Natural killer cell (primary cell): Measurements from ENCODE around the gene POU4F3. TPM values are rescaled to one million over a fixed set of nuclear protein-coding genes. Genes with fewer than 3 reads are reported as not detected.

Source experiments
- ATAC-seq, 3 donors: fragments of 150-1000 bp in 2 of 3; fragments of 200-7000 bp in 1 of 3; cut with Tn5 transposase; 1 replicate in 1 of 3; 2 replicates in 2 of 3; pipeline ENCODE4 v1.10.0; 2021; ENCODE audit warnings: mild to moderate bottlenecking in 2 of 3, moderate library complexity in 2 of 3
- DNase-seq, 2 donors: peaks; one replicate each; pipeline versions ENCODE4 v3.0.0 to v3.0.0-alpha.2; 2013 to 2021; ENCODE audit warnings: mixed read lengths in 1 of 2
- H3K27ac ChIP-seq: one replicate; pipeline ENCODE4 v1.5.1; 2013; ENCODE audit warnings: mild to moderate bottlenecking, low read length
- H3K27me3 ChIP-seq: one replicate; pipeline ENCODE4 v1.6.1; 2013; ENCODE audit warnings: low read length; ENCODE audit not compliant: control insufficient read depth, insufficient read depth
- H3K36me3 ChIP-seq: one replicate; pipeline ENCODE4 v1.6.1; 2013; ENCODE audit warnings: low read length; ENCODE audit not compliant: control insufficient read depth, insufficient read depth
- H3K4me1 ChIP-seq: one replicate; pipeline ENCODE4 v1.6.1; 2013; ENCODE audit warnings: low read length; ENCODE audit not compliant: control insufficient read depth, insufficient read depth
- H3K4me3 ChIP-seq: one replicate; pipeline ENCODE4 v1.5.1; 2013; ENCODE audit warnings: low read length
- H3K9me3 ChIP-seq: one replicate; pipeline ENCODE4 v1.6.1; 2013; ENCODE audit warnings: low read length; ENCODE audit not compliant: control insufficient read depth, insufficient read depth
- H3K27ac Mint-ChIP-seq, 2 donors: one replicate each; pipeline ENCODE4 v1.8.0; 2022; ENCODE audit warnings: mild to moderate bottlenecking in 2 of 2, mixed read lengths in 2 of 2, moderate library complexity in 1 of 2
- H3K27me3 Mint-ChIP-seq, 2 donors: one replicate each; pipeline ENCODE4 v1.8.0; 2022; ENCODE audit warnings: low read depth in 2 of 2, mixed read lengths in 2 of 2
- H3K36me3 Mint-ChIP-seq: one replicate; pipeline ENCODE4 v1.8.0; 2022; ENCODE audit warnings: mixed read lengths
- H3K4me1 Mint-ChIP-seq, 2 donors: one replicate each; pipeline ENCODE4 v1.8.0; 2022; ENCODE audit warnings: mixed read lengths in 2 of 2
- H3K4me3 Mint-ChIP-seq: one replicate; pipeline ENCODE4 v1.8.0; 2022; ENCODE audit warnings: mild to moderate bottlenecking, moderate library complexity, mixed read lengths
- H3K9me3 Mint-ChIP-seq, 2 donors: one replicate each; pipeline ENCODE4 v1.8.0; 2022; ENCODE audit warnings: mixed read lengths in 2 of 2
- WGBS: methylation state at CpG from one replicate; pipeline ENCODE4 v1.1.7; 2013; ENCODE audit warnings: missing lambda C conversion rate; ENCODE audit not compliant: insufficient coverage; 5-methylcytosine and 5-hydroxymethylcytosine counted together
- intact Hi-C: fragments of 100-400 bp; cut with micrococcal nuclease; formaldehyde crosslinking; loops from one replicate; pipeline ENCODE4 v1.14.2; 2022
- total RNA-seq, 4 donors: library from RNA; stranded (reverse); fragments of 120-200 nt in 1 of 4; gene quantifications; one replicate each; pipeline versions ENCODE4 v1.2.3 to v1.2.4, GENCODE V29; 2013 to 2022
- TF ChIP-seq, protein P1 (sequence below): fragments of 200-600 bp; IDR thresholded peaks from one replicate; pipeline ENCODE4 v1.8.0; 2022; ENCODE audit warnings: antibody characterized with exemption

Gene POU4F3
- total RNA-seq, 3 donors from 2014 or later (not counting 1 experiment from before 2014, with no cell fraction given): 0.16 TPM; not detected in 2

DNA sequence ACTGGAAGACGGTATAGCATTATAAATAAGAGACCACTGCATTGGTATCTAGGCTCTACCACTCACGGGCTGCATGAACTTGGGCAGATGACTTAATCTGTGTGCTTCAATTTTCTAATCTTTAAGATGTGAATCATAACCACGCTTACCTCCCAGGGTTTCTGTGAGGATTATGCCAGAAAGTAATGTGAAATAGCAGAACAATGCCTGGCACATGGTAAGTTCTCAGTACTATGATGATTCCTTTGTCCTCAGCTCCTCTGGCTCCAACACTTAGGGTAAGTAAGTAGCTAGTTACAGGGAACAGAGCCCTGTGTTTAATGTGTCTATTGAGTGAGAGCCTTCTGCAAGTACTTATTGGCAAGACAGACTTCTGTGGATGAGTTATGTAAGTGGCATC lies 31.1 kb downstream of the POU4F3 start:
- no peak overlapping the region for H3K27ac Mint-ChIP-seq
- intact Hi-C loops: no loop called here
- Histone ChIP-seq H3K36me3 (no peaks in the 10 kb centered on the region), H3K27me3 (no peaks in the 10 kb centered on the region), H3K9me3 (no peaks in the 10 kb centered on the region), H3K4me3 (no peak overlapping the region), H3K4me1 (no peaks in the 10 kb centered on the region), H3K27ac (no peak overlapping the region)
- no peak overlapping the region for H3K4me3 Mint-ChIP-seq
- H3K27me3 Mint-ChIP-seq: peaks cover 13 to 31% of the 10 kb centered on the region in 2 donors
- no peaks in the 10 kb centered on the region for H3K4me1 Mint-ChIP-seq
- DNase-seq (no peak), ATAC-seq (no peak)
- H3K36me3 Mint-ChIP-seq: no peaks in the 10 kb centered on the region
- WGBS: 90% methylated on average over 3 of the region's 3 CpGs
- TF ChIP-seq, protein P1, sequence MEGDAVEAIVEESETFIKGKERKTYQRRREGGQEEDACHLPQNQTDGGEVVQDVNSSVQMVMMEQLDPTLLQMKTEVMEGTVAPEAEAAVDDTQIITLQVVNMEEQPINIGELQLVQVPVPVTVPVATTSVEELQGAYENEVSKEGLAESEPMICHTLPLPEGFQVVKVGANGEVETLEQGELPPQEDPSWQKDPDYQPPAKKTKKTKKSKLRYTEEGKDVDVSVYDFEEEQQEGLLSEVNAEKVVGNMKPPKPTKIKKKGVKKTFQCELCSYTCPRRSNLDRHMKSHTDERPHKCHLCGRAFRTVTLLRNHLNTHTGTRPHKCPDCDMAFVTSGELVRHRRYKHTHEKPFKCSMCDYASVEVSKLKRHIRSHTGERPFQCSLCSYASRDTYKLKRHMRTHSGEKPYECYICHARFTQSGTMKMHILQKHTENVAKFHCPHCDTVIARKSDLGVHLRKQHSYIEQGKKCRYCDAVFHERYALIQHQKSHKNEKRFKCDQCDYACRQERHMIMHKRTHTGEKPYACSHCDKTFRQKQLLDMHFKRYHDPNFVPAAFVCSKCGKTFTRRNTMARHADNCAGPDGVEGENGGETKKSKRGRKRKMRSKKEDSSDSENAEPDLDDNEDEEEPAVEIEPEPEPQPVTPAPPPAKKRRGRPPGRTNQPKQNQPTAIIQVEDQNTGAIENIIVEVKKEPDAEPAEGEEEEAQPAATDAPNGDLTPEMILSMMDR: no peak
- no peaks in the 10 kb centered on the region for H3K9me3 Mint-ChIP-seq

DNA sequence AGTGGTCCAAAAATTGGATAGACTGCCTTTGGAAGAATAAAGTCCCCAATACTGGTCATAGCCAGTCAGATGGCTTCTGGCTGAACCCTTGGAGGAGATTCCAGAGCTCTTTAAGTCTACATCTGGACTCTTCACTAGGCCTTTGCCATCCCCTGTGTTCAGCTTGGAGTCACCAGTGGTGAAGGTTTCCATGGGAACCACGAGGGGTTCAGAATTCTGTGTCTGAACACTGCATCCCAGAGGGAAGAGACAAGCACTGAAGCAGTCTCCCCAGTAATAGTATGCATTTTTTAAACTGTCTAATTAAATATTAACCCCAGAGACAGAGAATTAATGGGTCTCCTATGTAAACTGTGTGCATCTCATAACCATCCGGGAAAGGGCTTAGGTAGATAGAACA lies 38.2 kb downstream of the POU4F3 start:
- H3K4me3 ChIP-seq: no peak overlapping the region
- Mint-ChIP-seq H3K27ac (no peak overlapping the region), H3K36me3 (no peaks in the 10 kb centered on the region), H3K27me3 (peaks cover 7 to 39% of the 10 kb centered on the region in 2 donors), H3K9me3 (no peaks in the 10 kb centered on the region), H3K4me1 (no peaks in the 10 kb centered on the region), H3K4me3 (no peak overlapping the region)
- 88% methylated on average over 2 of the region's 2 CpGs for WGBS
- H3K36me3 ChIP-seq: no peaks in the 10 kb centered on the region
- intact Hi-C loops: no loop called here
- no peaks in the 10 kb centered on the region for H3K4me1 ChIP-seq
- H3K27me3 ChIP-seq: no peaks in the 10 kb centered on the region
- DNase-seq (no peak), ATAC-seq (no peak)
- no peaks in the 10 kb centered on the region for H3K9me3 ChIP-seq
- no peak overlapping the region for H3K27ac ChIP-seq
- TF ChIP-seq, protein P1: no peak

DNA sequence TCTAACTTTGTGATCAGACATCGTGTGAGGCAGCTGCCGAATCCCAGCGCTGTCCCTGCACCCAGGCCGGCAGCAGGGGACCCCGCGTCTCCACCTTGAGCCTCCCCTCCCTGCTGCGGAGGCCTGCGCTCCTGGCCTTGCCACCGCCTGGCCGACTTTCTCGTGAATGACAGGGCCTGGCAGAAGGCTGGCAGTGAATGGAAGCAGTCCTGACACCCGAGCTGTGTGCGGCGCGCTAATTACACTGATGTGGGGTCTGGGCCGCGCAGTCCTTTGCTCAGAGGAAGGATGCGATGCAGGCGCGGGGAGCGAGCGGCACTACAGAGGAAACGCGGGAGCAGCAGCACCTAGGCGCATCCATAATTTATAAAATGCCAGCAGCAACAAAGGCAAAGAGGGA lies 40.3 kb downstream of the POU4F3 start:
- Mint-ChIP-seq H3K27me3 (peaks cover 7 to 33% of the 10 kb centered on the region in 2 donors), H3K4me3 (no peak overlapping the region), H3K9me3 (no peaks in the 10 kb centered on the region), H3K27ac (no peak overlapping the region), H3K4me1 (no peaks in the 10 kb centered on the region), H3K36me3 (no peaks in the 10 kb centered on the region)
- DNase-seq: no peak
- 64% methylated on average over 25 of the region's 25 CpGs for WGBS
- intact Hi-C loops: no loop called here
- H3K4me3 ChIP-seq: no peak overlapping the region
- no peaks in the 10 kb centered on the region for H3K27me3 ChIP-seq
- H3K9me3 ChIP-seq: no peaks in the 10 kb centered on the region
- no peak overlapping the region for H3K27ac ChIP-seq
- H3K4me1 ChIP-seq: no peaks in the 10 kb centered on the region
- no peak for ATAC-seq
- no peaks in the 10 kb centered on the region for H3K36me3 ChIP-seq
- TF ChIP-seq, protein P1: no peak

DNA sequence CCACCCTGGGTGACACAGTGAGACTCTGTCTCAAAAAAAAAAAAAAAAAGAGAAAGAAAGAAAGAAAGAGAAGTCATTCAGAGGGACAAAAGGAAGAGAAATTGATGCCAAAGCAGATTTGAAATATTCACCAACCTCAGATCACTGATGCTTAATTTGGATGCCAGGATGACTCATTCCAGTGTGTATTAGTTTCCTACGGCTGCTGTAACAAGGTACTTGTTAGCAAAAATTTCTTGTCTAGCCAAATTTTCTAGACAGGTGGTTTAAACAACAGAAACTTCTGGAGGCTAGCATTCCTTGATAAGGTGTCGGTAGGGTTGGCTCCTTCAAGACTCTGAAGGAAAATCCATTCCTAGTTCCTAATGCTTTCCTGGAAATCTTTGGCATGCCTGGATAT lies 42.1 kb downstream of the POU4F3 start:
- H3K36me3 Mint-ChIP-seq: no peaks in the 10 kb centered on the region
- 88% methylated on average over 2 of the region's 2 CpGs for WGBS

More for the DNA sequence above, 42.1 kb downstream of the POU4F3 start:
- Histone ChIP-seq H3K4me1 (no peaks in the 10 kb centered on the region), H3K27ac (no peak overlapping the region), H3K4me3 (no peak overlapping the region), H3K27me3 (no peaks in the 10 kb centered on the region), H3K9me3 (no peaks in the 10 kb centered on the region), H3K36me3 (no peaks in the 10 kb centered on the region)
- H3K4me3 Mint-ChIP-seq: no peak overlapping the region
- peaks cover 6 to 26% of the 10 kb centered on the region in 2 donors for H3K27me3 Mint-ChIP-seq
- DNase-seq (no peak), ATAC-seq (no peak)
- H3K9me3 Mint-ChIP-seq: no peaks in the 10 kb centered on the region
- intact Hi-C loops: no loop called here
- H3K27ac Mint-ChIP-seq: no peak overlapping the region
- H3K4me1 Mint-ChIP-seq: no peaks in the 10 kb centered on the region
- TF ChIP-seq, protein P1: no peak
